ENCODE results near the gene PPM1H.

DNA sequence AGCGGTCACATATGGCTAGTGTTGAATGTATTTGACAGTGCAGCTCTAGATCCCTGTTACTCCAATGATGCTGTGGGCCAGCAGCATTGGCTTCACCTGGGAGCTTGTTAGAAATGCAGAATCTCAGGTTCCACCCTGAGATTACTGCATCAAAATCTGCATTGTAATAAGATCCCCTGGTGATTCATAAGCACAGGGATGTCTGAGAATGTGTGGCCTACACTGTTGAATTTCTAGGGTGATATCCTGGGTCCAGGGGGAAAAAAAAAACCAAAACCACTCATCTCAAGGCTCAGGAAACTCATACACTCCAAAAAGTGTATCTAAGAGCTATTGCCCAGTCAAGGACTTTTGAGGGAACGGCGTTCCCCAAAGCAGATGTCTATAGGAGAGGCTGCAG, 196.8 kb downstream of the PPM1H start:
- TF ChIP-seq, protein P1, sequence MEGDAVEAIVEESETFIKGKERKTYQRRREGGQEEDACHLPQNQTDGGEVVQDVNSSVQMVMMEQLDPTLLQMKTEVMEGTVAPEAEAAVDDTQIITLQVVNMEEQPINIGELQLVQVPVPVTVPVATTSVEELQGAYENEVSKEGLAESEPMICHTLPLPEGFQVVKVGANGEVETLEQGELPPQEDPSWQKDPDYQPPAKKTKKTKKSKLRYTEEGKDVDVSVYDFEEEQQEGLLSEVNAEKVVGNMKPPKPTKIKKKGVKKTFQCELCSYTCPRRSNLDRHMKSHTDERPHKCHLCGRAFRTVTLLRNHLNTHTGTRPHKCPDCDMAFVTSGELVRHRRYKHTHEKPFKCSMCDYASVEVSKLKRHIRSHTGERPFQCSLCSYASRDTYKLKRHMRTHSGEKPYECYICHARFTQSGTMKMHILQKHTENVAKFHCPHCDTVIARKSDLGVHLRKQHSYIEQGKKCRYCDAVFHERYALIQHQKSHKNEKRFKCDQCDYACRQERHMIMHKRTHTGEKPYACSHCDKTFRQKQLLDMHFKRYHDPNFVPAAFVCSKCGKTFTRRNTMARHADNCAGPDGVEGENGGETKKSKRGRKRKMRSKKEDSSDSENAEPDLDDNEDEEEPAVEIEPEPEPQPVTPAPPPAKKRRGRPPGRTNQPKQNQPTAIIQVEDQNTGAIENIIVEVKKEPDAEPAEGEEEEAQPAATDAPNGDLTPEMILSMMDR (IDR thresholded peaks at IDR 0.05), result no peak
- TF ChIP-seq POLR2A (IDR thresholded peaks at IDR 0.05), result no peak

Measured in lower leg skin (tissue), 3 donors.